Stimulated activated CD4-positive, alpha-beta T cell treated with anti-CD3 and anti-CD28 coated beads, TNF-alpha, amount 100 ng/mL, for 1 hour (primary cell): Measurements from ENCODE around the gene RBM15B.
"Not testable (repeated sequence)": the region's sequence is repeated elsewhere in the genome, so short reads cannot be mapped to it uniquely, and the experiment has no call there.

ENCODE experiments used
- DNase-seq, 3 donors: peaks; one replicate each; pipeline ENCODE4 v3.0.0-alpha.2; 2020; ENCODE audit warnings: low read depth in 3 of 3, low spot score in 1 of 3

The RBM15B gene

DNA sequence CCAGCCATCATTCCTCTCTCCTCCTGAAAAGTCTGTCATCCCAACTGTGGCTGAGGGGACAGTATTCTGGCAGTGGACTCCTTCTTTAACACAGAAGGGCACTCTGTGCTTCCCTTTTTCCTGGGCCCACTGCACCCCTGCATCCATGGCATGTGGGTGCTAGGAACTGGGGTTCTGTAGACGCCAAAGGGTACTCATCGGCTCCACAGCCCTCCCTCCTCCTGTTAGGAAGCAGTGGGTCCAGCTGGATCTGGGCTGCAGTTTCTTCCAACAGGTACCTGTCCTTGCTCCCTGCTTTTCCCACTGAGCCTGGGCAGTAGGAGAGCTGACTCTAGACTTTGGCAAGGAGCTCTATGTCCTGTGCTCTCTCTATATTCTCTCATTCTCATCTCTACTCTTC is 12.4 kb upstream of the RBM15B start:
- no peak for DNase-seq

DNA sequence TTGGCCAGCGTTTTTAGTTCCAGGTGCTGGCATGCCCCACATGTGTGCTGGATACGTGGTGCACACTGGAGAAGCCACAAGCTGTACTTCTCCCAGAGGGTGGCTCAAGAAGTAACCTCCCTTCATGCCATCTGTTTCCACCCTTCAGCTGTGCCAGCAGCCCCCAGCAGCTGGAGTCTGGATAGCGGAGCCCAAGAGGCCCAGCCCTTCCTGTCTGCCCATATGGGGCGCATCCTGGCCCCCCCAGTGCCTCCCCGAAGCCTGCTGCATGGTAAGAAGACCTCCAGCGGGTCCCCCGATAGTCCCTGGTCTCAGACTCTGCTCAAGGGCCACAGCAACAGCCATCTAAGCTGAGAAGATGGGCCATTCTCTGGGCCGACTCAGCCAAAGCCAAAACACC is 11.8 kb upstream of the RBM15B start:
- DNase-seq: no peak

GRCh38 chr3:51379746-51380455 is 11.2 kb upstream of the RBM15B start:
- DNase-seq: no peak

- DNase-seq: no peak
These were observed 10.3 kb upstream of the RBM15B start for GRCh38 chr3:51380601-51381332.

- no peak for DNase-seq
These were observed 9.8 kb upstream of the RBM15B start for GRCh38 chr3:51381333-51381705.

- DNase-seq: no peak
These were observed 8.9 kb upstream of the RBM15B start for GRCh38 chr3:51382076-51382745.

- DNase-seq: no peak
These were observed 8.0 kb upstream of the RBM15B start for GRCh38 chr3:51382947-51383578.

DNA sequence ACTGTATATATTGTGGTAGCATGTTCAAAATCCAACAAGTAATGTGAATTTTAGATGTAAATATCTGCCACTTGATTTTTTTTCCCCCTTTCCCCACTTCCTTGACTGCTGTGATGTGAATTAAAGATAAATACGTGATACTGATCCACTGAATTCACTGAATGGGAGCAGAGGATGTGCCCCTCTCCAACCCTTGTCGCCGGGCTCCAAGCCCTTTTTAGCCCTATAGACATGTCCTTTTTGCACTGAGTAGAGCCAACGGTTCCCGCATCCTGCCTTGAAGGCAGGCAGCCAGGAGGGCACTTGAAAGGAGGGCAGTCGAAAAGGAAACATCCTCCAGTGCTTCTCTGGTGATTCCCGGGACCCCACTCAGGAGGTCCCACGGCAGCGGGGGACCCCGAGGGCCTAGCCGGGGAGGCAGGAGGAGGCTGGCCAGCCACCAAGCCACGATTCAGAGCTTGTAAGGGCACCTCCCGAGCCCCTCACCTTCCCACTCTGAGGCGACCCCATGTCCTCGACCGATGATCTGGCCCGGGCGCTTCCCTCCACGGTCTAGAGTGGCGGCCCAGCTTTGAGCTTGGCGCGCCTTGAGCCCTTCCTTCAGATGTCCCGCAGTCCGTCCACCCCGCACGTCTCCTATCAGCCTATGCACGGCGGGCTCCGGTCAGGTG is 6.9 kb upstream of the RBM15B start:
- no peak for DNase-seq

GRCh38 chr3:51384726-51385473 is 6.2 kb upstream of the RBM15B start, which contains the start of gene MANF:
TSS of gene MANF (plus strand) at chr3:51385291. CDS start at chr3:51385343, 52 bp downstream.
- peak; percentile 86 to 95 (median 92) for DNase-seq

DNA sequence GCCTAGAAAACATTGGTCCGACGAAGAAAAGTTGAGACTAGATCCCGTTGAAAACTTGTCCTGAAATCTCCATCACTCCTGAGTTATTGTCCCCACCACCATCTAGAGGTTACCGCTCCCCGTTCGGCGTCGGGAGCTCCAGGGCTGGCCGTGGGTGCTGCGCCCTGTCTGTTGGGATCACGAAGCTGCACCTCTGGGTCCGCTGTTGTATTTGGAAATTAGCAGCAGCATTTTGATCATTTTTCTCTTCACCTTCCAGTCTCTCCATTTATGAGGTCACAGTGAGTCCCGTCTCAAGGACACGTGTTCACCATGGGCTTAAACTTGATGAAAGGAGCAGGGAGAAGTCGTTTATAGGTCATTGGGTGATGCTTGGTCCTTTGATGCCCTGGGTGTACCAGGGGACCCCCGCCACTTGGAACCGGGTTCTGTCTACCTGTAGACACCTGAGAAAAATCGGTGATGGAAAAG is 5.4 kb upstream of the RBM15B start:
- DNase-seq: no peak

- DNase-seq: no peak
These were observed 4.8 kb upstream of the RBM15B start for GRCh38 chr3:51386159-51386851.

- DNase-seq: no peak
These were observed 4.2 kb upstream of the RBM15B start for GRCh38 chr3:51386852-51387229.

DNA sequence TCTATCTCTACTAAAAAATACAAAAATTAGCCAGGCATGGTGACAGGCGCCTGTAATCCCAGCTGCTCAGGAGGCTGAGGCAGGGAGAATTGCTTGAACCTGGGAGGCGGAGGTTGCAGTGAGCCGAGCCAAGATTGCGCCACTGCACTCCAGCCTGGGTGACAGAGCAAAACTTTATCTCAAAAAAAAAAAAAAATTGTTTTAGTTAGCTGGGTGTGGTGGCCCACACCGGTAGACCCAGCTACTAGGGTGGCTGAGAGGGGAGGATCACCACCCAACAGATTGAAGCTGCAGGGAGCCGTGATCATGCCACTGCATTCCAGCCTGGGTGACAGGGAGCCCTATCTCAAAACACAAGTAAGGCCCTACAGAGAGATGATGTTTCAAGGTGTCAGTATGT is 3.8 kb upstream of the RBM15B start:
- DNase-seq: not testable (repeated sequence)

DNA sequence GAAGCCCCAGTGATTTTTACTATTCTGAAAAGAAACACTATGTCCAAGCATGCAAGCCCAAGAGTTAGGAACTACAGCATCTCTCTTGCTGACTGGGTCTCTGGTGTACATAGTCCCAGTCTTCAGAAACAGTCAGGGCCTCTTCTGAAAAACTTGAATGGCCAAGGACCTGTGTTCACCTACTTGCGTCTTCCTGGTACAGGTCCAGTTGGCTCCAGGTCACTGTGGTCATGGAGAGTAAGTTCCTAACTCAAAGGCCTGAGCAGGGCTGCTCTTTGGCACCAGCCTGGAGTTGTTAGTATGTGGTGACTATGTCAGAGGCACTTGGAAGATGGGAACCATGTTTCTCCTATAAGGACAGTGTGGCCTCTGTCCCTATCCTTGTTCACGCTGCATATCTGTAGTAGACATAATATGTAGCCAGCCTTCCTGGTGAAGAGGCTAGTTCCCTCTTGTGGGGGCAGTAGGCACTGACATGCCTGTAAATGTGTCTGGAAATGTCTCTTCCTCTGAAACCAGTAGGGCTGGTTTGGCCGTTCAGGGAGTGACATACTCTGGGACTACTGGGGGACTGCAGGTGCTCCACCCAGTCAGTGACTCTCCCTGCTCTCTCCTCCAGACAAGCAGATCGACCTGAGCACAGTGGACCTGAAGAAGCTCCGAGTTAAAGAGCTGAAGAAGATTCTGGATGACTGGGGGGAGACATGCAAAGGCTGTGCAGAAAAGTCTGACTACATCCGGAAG is 2.6 kb upstream of the RBM15B start:
- DNase-seq: no peak

DNA sequence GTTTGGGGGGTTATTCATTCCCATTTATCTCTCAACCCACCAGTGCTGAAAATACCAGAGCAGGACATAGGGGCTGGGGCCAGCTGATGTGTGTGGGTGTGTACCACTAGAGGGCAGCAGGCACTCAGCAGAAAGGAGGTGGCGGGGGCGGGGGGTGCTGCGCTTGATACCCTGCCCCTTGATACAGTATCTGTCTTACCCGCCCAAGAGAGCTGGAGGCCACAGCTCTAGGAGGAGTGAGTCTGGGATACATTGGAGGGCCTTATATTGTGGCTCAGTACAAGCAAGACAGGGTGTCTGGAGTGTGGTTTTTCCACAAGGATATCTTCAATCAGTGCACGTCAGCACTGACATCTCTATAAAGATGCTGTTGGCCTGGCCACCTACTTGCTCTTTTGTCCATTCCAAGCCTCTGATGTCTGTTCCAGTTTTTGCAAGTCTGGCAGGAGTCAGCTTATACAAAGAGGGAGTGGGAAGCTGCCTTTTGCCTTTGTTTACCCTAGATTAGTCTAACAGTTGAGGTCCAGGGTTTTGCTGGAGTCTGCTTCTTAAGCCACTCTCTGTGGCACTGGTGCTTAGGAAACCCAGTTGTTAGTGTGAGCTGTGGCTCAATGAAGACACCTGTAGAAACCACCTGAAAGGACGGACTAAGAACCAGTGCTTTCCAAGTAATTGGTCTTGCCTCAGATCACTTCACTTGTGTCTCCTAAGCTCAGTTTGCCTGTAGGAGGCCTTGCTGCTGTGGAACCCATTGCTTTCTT is 1.5 kb upstream of the RBM15B start:
- DNase-seq: peak; percentile 12 to 34 (median 27)

- no peak for DNase-seq
These were observed 625 bp upstream of the RBM15B start for GRCh38 chr3:51390246-51391074.

DNA sequence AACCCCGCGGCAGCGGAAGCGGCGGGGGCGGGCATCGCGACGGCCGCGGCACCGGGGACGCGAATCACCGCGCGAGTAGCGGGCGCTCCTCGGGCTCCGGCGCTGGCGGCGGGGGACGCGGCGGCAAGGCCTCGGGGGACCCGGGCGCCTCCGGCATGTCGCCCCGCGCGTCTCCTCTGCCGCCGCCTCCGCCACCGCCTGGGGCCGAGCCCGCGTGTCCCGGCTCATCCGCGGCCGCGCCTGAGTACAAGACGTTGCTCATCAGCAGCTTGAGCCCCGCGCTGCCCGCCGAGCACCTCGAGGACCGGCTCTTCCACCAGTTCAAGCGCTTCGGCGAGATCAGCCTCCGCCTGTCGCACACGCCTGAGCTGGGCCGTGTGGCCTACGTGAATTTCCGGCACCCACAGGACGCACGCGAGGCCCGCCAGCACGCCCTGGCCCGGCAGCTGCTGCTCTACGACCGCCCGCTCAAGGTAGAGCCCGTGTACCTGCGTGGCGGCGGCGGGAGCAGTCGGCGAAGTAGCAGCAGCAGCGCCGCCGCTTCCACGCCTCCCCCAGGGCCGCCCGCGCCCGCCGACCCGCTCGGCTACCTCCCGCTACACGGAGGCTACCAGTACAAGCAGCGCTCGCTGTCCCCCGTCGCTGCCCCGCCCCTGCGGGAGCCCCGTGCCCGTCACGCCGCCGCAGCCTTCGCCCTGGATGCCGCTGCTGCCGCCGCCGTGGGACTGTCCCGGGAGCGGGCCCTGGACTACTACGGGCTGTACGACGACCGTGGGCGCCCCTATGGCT is 675 bp downstream of the RBM15B start:
- peak in 1 of 3 donors; percentile 8 for DNase-seq
